GM12891 (cell line): ENCODE measurements around the gene KPNA4.

ENCODE experiments used
- PAX5 ChIP-seq: IDR thresholded peaks from 2 replicates; pipeline ENCODE4 v1.6.1; 2011; ENCODE audit warnings: low read length, moderate library complexity, mild to moderate bottlenecking; ENCODE audit not compliant: insufficient read depth, severe bottlenecking
- POLR2A ChIP-seq: IDR thresholded peaks from 2 replicates; pipeline ENCODE4 v1.6.1; 2011; ENCODE audit warnings: low read depth, low read length, control low read depth
- POLR2AphosphoS5 ChIP-seq: IDR thresholded peaks from 2 replicates; pipeline ENCODE4 v1.6.1; 2011; ENCODE audit warnings: low read depth, low read length, control low read depth
- SPI1 ChIP-seq: IDR thresholded peaks from 2 replicates; pipeline ENCODE4 v1.6.1; 2011; ENCODE audit warnings: low read depth, low read length, control low read depth
- TAF1 ChIP-seq: IDR thresholded peaks from 2 replicates; pipeline ENCODE4 v1.6.1; 2011; ENCODE audit warnings: low read depth, low read length, control low read depth

DNA sequence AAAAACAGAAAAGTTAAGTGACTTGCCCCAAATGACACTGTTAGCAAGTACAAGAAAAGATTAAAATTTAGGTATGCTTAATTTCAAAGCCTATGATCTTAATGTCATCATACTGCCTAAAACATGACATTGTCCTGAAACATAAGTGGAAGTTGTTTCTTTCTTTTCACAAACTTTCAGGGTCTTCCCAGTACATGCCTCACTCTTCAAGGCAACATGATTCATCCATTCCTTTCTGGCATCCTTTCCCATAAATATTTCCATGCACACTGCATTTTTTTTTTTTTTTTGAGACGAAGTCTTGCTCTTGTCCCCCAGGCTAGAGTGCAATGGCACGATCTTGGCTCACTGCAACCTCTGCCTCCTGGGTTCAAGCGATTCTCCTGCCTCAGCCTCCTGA, 42.5 kb upstream of the KPNA4 start:
- no peak for TF ChIP-seq POLR2A
- no peak for TF ChIP-seq POLR2AphosphoS5
- no peak for TF ChIP-seq TAF1
- no peak for TF ChIP-seq PAX5
- no peak for TF ChIP-seq SPI1
